ENCODE results near the gene AUTS2. TPM values are rescaled to one million over a fixed set of nuclear protein-coding genes. Genes with fewer than 3 reads are reported as not detected.

AUTS2 gene
- total and polyA plus RNA-seq, 4 donors: 4.9 to 24.4 (median 7.0) TPM

DNA sequence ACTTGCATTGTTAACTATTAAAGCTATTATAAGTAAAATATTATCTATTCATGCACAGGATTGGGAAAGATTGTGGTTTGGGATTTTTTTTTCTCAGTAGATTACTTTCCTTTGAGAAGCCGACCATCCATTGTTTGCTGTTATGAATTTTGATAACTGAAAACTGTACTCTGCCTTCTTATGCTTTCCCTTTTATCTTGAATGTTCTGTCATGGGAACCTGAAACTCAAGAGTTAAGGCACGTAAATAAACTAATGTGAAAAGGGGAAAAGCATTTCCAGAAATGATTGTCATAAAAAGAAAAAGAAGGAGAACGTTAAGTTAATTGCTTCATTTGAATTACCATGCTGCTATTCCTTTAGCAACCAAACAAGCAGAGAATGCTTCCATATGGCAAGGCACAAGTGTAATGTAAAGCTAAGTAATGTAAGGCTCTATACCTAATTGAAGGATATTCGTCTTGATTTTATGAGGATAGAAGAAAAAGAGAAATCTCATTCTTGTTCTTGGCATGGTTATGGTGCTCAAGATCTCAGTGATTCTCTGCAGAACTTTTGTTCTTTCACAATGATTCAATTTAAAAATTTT lies 370.8 kb downstream of the AUTS2 start:
- no peaks in the 10 kb centered on the region for H3K27me3 ChIP-seq (ENCODE audit: control insufficient read depth in 4 of 4, insufficient read depth in 4 of 4, low read length in 3 of 4)
- no peaks in the 10 kb centered on the region for H3K36me3 ChIP-seq (ENCODE audit: control insufficient read depth in 4 of 4, insufficient read depth in 3 of 4, low read depth in 1 of 4, low read length in 3 of 4)
- no peak overlapping the region for H3K4me3 ChIP-seq (ENCODE audit: low read depth in 1 of 3, low read length in 3 of 3)
- no peak overlapping the region for H3K27ac ChIP-seq (ENCODE audit: low read depth in 1 of 2, low read length in 2 of 2)
- H3K4me1 ChIP-seq (ENCODE audit: control insufficient read depth in 4 of 4, insufficient read depth in 4 of 4, low read length in 3 of 4): no peaks in the 10 kb centered on the region
- no peaks in the 10 kb centered on the region for H3K9me3 ChIP-seq (ENCODE audit: control insufficient read depth in 4 of 4, low read length in 3 of 4)
- H3K9ac ChIP-seq (ENCODE audit: low read depth in 1 of 2, low read length in 2 of 2): no peak overlapping the region
- no peak for DNase-seq (ENCODE audit: low spot score)
- 83% methylated on average over 4 of the region's 4 CpGs for WGBS
- no peak for TF ChIP-seq RAD21 (IDR thresholded peaks at IDR 0.05)
- TF ChIP-seq FOXA2 (IDR thresholded peaks at IDR 0.05): no peak

DNA sequence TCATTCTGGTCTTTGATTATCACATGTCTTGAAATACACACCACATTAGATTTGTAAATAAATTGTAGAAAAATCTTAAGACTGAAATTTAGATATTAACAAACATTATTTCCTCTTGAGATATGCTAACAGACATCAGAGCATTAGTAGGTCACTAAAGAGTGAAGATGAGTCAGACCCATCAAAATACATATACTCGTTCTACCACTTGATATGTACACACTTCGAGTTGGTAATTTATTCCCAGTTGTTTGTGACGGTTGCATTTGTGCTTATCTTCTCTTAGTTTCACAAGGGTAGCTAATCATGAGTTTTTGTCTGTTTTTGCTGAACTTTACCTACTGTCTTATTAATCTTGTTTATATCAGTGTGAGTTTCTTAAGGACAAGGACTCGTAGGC lies 383.4 kb downstream of the AUTS2 start:
- H3K36me3 ChIP-seq (ENCODE audit: control insufficient read depth in 4 of 4, insufficient read depth in 3 of 4, low read depth in 1 of 4, low read length in 3 of 4): no peaks in the 10 kb centered on the region
- DNase-seq (ENCODE audit: low spot score): no peak
- H3K4me1 ChIP-seq (ENCODE audit: control insufficient read depth in 4 of 4, insufficient read depth in 4 of 4, low read length in 3 of 4): no peaks in the 10 kb centered on the region
- H3K9me3 ChIP-seq (ENCODE audit: control insufficient read depth in 4 of 4, low read length in 3 of 4): peaks cover 0 to 3% (median 0%) of the 10 kb centered on the region in 4 donors
- H3K27ac ChIP-seq (ENCODE audit: low read depth in 1 of 2, low read length in 2 of 2): no peak overlapping the region
- no peak overlapping the region for H3K9ac ChIP-seq (ENCODE audit: low read depth in 1 of 2, low read length in 2 of 2)
- WGBS: 77% methylated on average over 4 of the region's 4 CpGs
- no peak overlapping the region for H3K4me3 ChIP-seq (ENCODE audit: low read depth in 1 of 3, low read length in 3 of 3)
- peaks cover 0 to 4% (median 0%) of the 10 kb centered on the region in 4 donors for H3K27me3 ChIP-seq (ENCODE audit: control insufficient read depth in 4 of 4, insufficient read depth in 4 of 4, low read length in 3 of 4)
- TF ChIP-seq YY1 (IDR thresholded peaks at IDR 0.05): no peak
- TF ChIP-seq HNF4A (conservative IDR thresholded peaks at IDR 0.05): no peak

DNA sequence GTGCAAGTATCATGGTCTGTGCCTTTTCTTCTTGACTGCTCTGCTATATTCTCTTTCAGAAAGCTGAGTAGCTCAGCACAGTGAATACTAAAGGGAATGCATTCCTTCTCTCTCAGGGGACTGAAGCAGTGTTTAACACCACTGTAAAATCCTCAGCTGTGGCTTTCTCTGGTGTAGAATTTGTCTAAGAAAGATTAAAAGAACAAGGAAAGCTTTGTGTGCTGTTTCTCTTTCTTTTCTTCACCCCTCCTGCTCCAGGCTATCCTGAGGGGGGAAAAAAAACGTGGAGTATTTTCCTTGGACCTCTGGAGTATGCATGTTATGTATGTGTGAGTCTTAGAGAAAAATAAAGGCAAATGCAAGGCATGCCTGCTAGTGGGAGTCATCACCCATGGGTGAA lies 383.9 kb downstream of the AUTS2 start:
- no peaks in the 10 kb centered on the region for H3K36me3 ChIP-seq (ENCODE audit: control insufficient read depth in 4 of 4, insufficient read depth in 3 of 4, low read depth in 1 of 4, low read length in 3 of 4)
- no peaks in the 10 kb centered on the region for H3K4me1 ChIP-seq (ENCODE audit: control insufficient read depth in 4 of 4, insufficient read depth in 4 of 4, low read length in 3 of 4)
- H3K27ac ChIP-seq (ENCODE audit: low read depth in 1 of 2, low read length in 2 of 2): no peak overlapping the region
- no peak for DNase-seq (ENCODE audit: low spot score)
- no peaks in the 10 kb centered on the region for H3K9me3 ChIP-seq (ENCODE audit: control insufficient read depth in 4 of 4, low read length in 3 of 4)
- H3K4me3 ChIP-seq (ENCODE audit: low read depth in 1 of 3, low read length in 3 of 3): no peak overlapping the region
- 33% methylated on average over 1 of the region's 1 CpG for WGBS
- no peak for TF ChIP-seq FOXA1 (IDR thresholded peaks at IDR 0.05)
- no peak for TF ChIP-seq RAD21 (IDR thresholded peaks at IDR 0.05)
- TF ChIP-seq, protein P1, sequence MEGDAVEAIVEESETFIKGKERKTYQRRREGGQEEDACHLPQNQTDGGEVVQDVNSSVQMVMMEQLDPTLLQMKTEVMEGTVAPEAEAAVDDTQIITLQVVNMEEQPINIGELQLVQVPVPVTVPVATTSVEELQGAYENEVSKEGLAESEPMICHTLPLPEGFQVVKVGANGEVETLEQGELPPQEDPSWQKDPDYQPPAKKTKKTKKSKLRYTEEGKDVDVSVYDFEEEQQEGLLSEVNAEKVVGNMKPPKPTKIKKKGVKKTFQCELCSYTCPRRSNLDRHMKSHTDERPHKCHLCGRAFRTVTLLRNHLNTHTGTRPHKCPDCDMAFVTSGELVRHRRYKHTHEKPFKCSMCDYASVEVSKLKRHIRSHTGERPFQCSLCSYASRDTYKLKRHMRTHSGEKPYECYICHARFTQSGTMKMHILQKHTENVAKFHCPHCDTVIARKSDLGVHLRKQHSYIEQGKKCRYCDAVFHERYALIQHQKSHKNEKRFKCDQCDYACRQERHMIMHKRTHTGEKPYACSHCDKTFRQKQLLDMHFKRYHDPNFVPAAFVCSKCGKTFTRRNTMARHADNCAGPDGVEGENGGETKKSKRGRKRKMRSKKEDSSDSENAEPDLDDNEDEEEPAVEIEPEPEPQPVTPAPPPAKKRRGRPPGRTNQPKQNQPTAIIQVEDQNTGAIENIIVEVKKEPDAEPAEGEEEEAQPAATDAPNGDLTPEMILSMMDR (IDR thresholded peaks at IDR 0.05; ENCODE audit: low read depth, low read length, missing input control): no peak
- no peak for TF ChIP-seq TAF1 (conservative IDR thresholded peaks at IDR 0.05)
- TF ChIP-seq RXRA (IDR thresholded peaks at IDR 0.05): no peak
- TF ChIP-seq GABPA (IDR thresholded peaks at IDR 0.05 in 1 of 2, conservative IDR thresholded peaks at IDR 0.05 in 1 of 2): no peak
- TF ChIP-seq, protein P2, sequence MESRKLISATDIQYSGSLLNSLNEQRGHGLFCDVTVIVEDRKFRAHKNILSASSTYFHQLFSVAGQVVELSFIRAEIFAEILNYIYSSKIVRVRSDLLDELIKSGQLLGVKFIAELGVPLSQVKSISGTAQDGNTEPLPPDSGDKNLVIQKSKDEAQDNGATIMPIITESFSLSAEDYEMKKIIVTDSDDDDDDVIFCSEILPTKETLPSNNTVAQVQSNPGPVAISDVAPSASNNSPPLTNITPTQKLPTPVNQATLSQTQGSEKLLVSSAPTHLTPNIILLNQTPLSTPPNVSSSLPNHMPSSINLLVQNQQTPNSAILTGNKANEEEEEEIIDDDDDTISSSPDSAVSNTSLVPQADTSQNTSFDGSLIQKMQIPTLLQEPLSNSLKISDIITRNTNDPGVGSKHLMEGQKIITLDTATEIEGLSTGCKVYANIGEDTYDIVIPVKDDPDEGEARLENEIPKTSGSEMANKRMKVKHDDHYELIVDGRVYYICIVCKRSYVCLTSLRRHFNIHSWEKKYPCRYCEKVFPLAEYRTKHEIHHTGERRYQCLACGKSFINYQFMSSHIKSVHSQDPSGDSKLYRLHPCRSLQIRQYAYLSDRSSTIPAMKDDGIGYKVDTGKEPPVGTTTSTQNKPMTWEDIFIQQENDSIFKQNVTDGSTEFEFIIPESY (IDR thresholded peaks at IDR 0.05): no peak
- TF ChIP-seq, protein P3, sequence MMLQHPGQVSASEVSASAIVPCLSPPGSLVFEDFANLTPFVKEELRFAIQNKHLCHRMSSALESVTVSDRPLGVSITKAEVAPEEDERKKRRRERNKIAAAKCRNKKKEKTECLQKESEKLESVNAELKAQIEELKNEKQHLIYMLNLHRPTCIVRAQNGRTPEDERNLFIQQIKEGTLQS (IDR thresholded peaks at IDR 0.05): no peak
- no peak for TF ChIP-seq HNF4G (IDR thresholded peaks at IDR 0.05)
- no peak for TF ChIP-seq NR2F2 (IDR thresholded peaks at IDR 0.05)
- TF ChIP-seq, protein P4, sequence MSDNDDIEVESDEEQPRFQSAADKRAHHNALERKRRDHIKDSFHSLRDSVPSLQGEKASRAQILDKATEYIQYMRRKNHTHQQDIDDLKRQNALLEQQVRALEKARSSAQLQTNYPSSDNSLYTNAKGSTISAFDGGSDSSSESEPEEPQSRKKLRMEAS (IDR thresholded peaks at IDR 0.05): no peak
- TF ChIP-seq HNF4A (conservative IDR thresholded peaks at IDR 0.05): no peak
- TF ChIP-seq JUND (IDR thresholded peaks at IDR 0.05): no peak
- H3K9ac ChIP-seq (ENCODE audit: low read depth in 1 of 2, low read length in 2 of 2): no peak overlapping the region
- H3K27me3 ChIP-seq (ENCODE audit: control insufficient read depth in 4 of 4, insufficient read depth in 4 of 4, low read length in 3 of 4): peaks cover 0 to 4% (median 0%) of the 10 kb centered on the region in 4 donors
